ENCODE results near the gene RNF227.

The RNF227 gene

GRCh38 chr17:7882629-7883028 is 33.5 kb downstream of the RNF227 start:
- no peaks in the 10 kb centered on the region for H4K20me1 ChIP-seq (ENCODE audit: insufficient read depth)
- H3K4me3 ChIP-seq (IDR thresholded peaks at IDR 0.05; ENCODE audit: insufficient read depth, low read depth, low read length), result no peak overlapping the region
- no peaks in the 10 kb centered on the region for H3K27me3 ChIP-seq (ENCODE audit: insufficient read depth, low read depth)
- no peak overlapping the region for H3K4me2 ChIP-seq
- no peak overlapping the region for H2AFZ ChIP-seq (ENCODE audit: low read depth)
- H3K79me2 ChIP-seq (ENCODE audit: insufficient read depth, low read depth), result no peaks in the 10 kb centered on the region
- no peak overlapping the region for H3K27ac ChIP-seq
- no peak for TF ChIP-seq CTCF (conservative IDR thresholded peaks at IDR 0.05; ENCODE audit: low read depth, low read length)
- H3K4me1 ChIP-seq (ENCODE audit: low read depth, poor library complexity, severe bottlenecking), result peaks cover 3% of the 10 kb centered on the region
- H3K9ac ChIP-seq, result no peak overlapping the region
- H3K36me3 ChIP-seq (ENCODE audit: insufficient read depth), result no peaks in the 10 kb centered on the region

- TF ChIP-seq CTCF (conservative IDR thresholded peaks at IDR 0.05; ENCODE audit: low read depth, low read length), result no peak
- no peak overlapping the region for H3K4me2 ChIP-seq
- H3K79me2 ChIP-seq (ENCODE audit: insufficient read depth, low read depth), result no peaks in the 10 kb centered on the region
- H2AFZ ChIP-seq (ENCODE audit: low read depth), result no peak overlapping the region
- no peaks in the 10 kb centered on the region for H4K20me1 ChIP-seq (ENCODE audit: insufficient read depth)
- H3K4me3 ChIP-seq (IDR thresholded peaks at IDR 0.05; ENCODE audit: insufficient read depth, low read depth, low read length), result no peak overlapping the region
- H3K27me3 ChIP-seq (ENCODE audit: insufficient read depth, low read depth), result no peaks in the 10 kb centered on the region
- H3K9ac ChIP-seq, result no peak overlapping the region
- H3K4me1 ChIP-seq (ENCODE audit: low read depth, poor library complexity, severe bottlenecking), result peaks cover 2% of the 10 kb centered on the region
- H3K27ac ChIP-seq, result no peak overlapping the region
- no peaks in the 10 kb centered on the region for H3K36me3 ChIP-seq (ENCODE audit: insufficient read depth)
Measured at GRCh38 chr17:7882068-7882467, 34.0 kb downstream of the RNF227 start.

- Histone ChIP-seq H3K4me2 (no peak overlapping the region), H4K20me1 (ENCODE audit: insufficient read depth) (no peaks in the 10 kb centered on the region), H3K4me1 (ENCODE audit: low read depth, poor library complexity, severe bottlenecking) (no peaks in the 10 kb centered on the region), H3K27me3 (ENCODE audit: insufficient read depth, low read depth) (no peaks in the 10 kb centered on the region), H3K79me2 (ENCODE audit: insufficient read depth, low read depth) (no peaks in the 10 kb centered on the region), H3K36me3 (ENCODE audit: insufficient read depth) (no peaks in the 10 kb centered on the region), H2AFZ (ENCODE audit: low read depth) (no peak overlapping the region), H3K4me3 (IDR thresholded peaks at IDR 0.05; ENCODE audit: insufficient read depth, low read depth, low read length) (no peak overlapping the region), H3K9ac (no peak overlapping the region), H3K27ac (no peak overlapping the region)
- TF ChIP-seq CTCF (conservative IDR thresholded peaks at IDR 0.05; ENCODE audit: low read depth, low read length), result no peak
Measured at GRCh38 chr17:7881276-7882054, 34.6 kb downstream of the RNF227 start.

- Histone ChIP-seq H3K9ac (no peak overlapping the region), H3K27ac (no peak overlapping the region), H3K4me2 (no peak overlapping the region), H2AFZ (ENCODE audit: low read depth) (no peak overlapping the region), H3K4me3 (IDR thresholded peaks at IDR 0.05; ENCODE audit: insufficient read depth, low read depth, low read length) (no peak overlapping the region), H4K20me1 (ENCODE audit: insufficient read depth) (no peaks in the 10 kb centered on the region), H3K4me1 (ENCODE audit: low read depth, poor library complexity, severe bottlenecking) (no peaks in the 10 kb centered on the region), H3K27me3 (ENCODE audit: insufficient read depth, low read depth) (no peaks in the 10 kb centered on the region), H3K79me2 (ENCODE audit: insufficient read depth, low read depth) (no peaks in the 10 kb centered on the region), H3K36me3 (ENCODE audit: insufficient read depth) (no peaks in the 10 kb centered on the region)
- TF ChIP-seq CTCF (conservative IDR thresholded peaks at IDR 0.05; ENCODE audit: low read depth, low read length), result no peak
Measured at GRCh38 chr17:7880076-7880868, 35.8 kb downstream of the RNF227 start.
